Left renal cortex interstitium (tissue), 4 donors: ENCODE results near the gene OR1J4. TPM values are rescaled to one million over a fixed set of nuclear protein-coding genes. Genes with fewer than 3 reads are reported as not detected.
"Not testable (repeated sequence)": the region's sequence is repeated elsewhere in the genome, so short reads cannot be mapped to it uniquely, and the experiment has no call there.

Experiments used
- DNase-seq, 4 donors: peaks; one replicate each; pipeline ENCODE4 v3.0.0-alpha.2; 2013; ENCODE audit warnings: low read depth in 4 of 4, low spot score in 2 of 4, missing footprints in 1 of 4
- polyA plus RNA-seq, 4 donors: library from polyadenylated mRNA; unstranded; fragments of 120-200 nt; gene quantifications; one replicate each; pipeline ENCODE4 v1.2.1, GENCODE V29; 2013; ENCODE audit not compliant: insufficient read length in 4 of 4

OR1J4 gene
- polyA plus RNA-seq = not detected

- DNase-seq = no peak
These were observed at the start of gene OR1J4 for GRCh38 chr9:122518841-122519240. TSS of gene OR1J4 (plus strand) at chr9:122519141. CDS start at chr9:122519141, 0 bp downstream.

- no peak for DNase-seq
These were observed 44.4 kb upstream of the OR1J4 start for GRCh38 chr9:122474561-122474960.

DNA sequence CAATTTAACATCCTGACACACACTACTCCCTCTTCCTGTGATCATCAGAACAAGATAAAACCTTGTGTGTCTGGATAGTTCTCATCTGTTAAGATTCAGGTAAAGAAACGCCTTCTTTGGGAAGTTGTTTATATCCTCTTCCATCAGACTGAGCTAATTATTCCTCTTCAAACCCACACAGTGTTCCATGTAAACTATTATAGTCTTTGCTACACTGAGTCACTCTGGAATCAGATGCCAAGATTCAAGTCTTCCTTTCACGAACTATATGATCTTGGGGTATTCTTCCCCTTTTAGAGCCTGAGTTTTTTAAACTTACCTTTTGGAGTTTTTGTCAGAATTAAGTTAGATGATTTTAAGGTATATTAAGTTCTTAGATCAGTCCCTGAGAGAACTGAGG lies 43.2 kb upstream of the OR1J4 start:
- no peak for DNase-seq

- DNase-seq = no peak
These were observed 41.6 kb upstream of the OR1J4 start for GRCh38 chr9:122477346-122477745.

DNA sequence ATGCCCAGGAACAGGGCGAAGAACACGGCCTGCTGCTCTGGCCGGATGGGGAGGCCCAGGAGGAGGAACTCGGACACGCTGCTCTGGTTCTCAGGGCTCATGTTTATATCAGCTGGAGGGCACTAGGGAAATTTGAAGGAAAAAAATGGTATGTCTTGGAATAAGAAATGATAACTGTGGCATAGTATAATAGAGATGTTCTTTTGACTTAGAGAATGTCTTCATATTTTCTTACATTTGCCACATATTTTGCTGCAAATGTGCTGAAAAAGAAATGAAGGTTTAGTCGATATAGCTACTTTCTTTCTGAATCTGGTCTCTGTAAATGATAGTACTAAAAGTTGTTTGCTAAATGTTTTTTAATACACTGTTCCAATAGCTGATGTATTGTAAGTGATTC lies 41.1 kb upstream of the OR1J4 start, which contains the start of gene OR1J1:
TSS of gene OR1J1 (minus strand) at position 101 of the 400 bp plus-strand sequence. CDS start at position 101, 0 bp downstream.
- DNase-seq = no peak

DNA sequence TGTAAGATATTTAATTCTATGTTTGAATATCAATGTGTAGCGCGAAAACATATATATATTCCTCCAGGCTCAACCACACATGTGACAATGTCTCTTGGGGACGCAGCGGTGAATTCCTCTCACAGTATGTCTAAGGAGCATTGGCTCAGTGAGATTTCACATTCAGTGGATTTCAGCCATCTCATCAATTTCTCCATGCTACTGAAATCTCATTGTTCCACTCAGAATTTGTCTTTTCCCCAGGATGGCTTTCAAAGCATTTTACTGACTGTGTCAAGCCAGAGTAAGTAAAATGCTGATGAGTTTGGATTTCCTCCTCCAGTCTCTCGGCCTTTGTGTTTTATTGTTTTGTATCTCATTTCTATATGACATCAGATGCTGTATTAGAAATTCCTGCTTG lies 39.9 kb upstream of the OR1J4 start:
- no peak for DNase-seq

GRCh38 chr9:122498883-122499288 lies 20.1 kb upstream of the OR1J4 start:
- DNase-seq = no peak

- no peak for DNase-seq
These were observed 12.0 kb upstream of the OR1J4 start for GRCh38 chr9:122506964-122507363.

DNA sequence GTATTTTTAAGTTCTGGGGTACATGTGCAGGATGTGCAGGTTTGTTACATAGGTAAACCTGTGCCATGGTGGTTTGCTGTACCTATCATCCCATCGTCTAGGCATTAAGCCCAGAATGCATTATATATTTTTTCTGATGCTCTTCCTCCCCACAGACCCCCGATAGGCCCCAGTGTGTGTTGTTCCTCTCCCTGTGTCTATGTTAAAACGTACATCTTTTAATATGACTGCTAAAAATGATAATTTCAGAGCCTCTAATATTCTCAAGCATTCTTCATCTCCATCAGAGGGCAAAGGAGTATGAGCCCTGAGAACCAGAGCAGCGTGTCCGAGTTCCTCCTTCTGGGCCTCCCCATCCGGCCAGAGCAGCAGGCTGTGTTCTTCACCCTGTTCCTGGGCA lies 8.4 kb upstream of the OR1J4 start, which contains the start of gene OR1J2:
TSS of gene OR1J2 (plus strand) at position 301 of the 400 bp plus-strand sequence. CDS start at position 301, 0 bp downstream.
- DNase-seq = no peak

DNA sequence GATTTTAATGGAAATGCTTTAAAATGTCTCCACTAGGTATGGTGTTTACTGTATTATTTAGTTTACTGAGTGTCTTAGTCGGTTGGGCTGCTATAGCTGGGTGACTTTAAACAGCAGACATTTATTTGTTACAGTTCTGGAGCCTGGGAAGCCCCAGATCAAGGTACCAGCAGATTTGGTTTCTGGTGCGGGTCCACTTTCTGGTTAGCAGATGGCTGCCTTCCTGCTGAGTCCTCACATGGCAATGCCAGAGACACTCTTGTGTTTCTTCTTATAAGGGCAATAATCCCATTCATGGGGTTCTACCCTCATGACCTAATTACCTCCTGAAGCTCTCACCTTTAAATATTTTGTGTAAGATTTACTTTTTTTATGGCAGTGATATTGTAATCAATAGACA lies 715 bp upstream of the OR1J4 start:
- DNase-seq = no peak

DNA sequence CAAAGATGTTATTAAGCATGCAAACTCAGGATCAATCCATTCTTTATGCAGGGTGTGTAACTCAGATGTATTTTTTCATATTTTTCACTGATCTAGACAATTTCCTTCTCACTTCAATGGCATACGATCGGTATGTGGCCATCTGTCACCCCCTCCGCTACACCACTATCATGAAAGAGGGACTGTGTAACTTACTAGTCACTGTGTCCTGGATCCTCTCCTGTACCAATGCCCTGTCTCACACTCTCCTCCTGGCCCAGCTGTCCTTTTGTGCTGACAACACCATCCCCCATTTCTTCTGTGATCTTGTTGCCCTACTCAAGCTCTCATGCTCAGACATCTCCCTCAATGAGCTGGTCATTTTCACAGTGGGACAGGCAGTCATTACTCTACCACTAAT lies 435 bp downstream of the OR1J4 start:
- DNase-seq = no peak

- DNase-seq = no peak
These were observed 7.7 kb downstream of the OR1J4 start for GRCh38 chr9:122526602-122527001.

GRCh38 chr9:122527193-122527592 lies 8.3 kb downstream of the OR1J4 start, which contains the start of gene OR1N1:
TSS of gene OR1N1 (minus strand) at chr9:122527293. CDS start at chr9:122527293, 0 bp downstream.
- DNase-seq = no peak

DNA sequence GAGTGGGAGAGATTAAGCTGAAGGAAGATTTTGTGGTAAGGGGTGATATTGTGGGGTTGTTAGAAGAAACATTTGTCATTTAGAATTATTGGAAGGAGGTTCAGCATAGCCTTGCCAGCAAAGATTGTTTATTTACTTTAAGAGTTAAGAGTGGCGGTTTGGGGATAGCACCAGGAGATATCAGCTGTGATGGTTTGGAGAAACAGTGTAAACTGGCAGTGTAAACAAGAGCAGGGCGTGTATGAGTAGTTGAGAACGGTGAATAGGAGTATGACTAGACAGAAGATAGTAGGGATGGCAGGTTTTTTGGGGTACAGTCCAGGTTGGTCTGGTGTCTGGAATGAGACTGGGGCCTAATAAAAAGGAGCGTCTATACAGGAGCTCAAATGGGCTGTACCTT lies 12.2 kb downstream of the OR1J4 start:
- DNase-seq = not testable (repeated sequence)

- no peak for DNase-seq
These were observed 17.2 kb downstream of the OR1J4 start for GRCh38 chr9:122536134-122536533.

GRCh38 chr9:122537066-122537465 lies 18.1 kb downstream of the OR1J4 start:
- DNase-seq = not testable (repeated sequence)

DNA sequence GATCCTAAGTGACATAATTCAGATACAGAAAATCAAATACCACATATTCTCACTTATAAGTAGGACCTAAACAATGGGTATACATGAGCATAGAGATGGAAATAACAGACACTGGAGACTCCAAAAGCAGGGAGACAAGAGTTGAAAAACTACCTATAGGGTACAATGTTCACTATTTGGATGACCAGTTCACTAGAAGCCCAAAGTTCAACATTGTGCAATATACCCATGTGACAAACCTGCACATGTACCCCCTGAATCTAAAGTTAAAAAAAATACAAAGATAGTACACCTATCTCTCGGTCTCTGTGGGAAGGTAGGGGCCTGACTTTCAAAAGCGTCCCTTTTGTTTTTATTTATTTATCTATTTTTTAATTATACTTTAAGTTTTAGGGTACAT lies 19.8 kb downstream of the OR1J4 start:
- no peak for DNase-seq

- DNase-seq = no peak
These were observed 27.3 kb downstream of the OR1J4 start for GRCh38 chr9:122546196-122546595.

GRCh38 chr9:122551371-122551770 lies 32.4 kb downstream of the OR1J4 start:
- no peak for DNase-seq

GRCh38 chr9:122552812-122553211 lies 33.9 kb downstream of the OR1J4 start, which contains the start of gene OR1N2:
TSS of gene OR1N2 (plus strand) at chr9:122553112. CDS start at chr9:122553212, 100 bp downstream.
- DNase-seq = no peak

GRCh38 chr9:122561446-122561845 lies 42.5 kb downstream of the OR1J4 start:
- DNase-seq = no peak

GRCh38 chr9:122562134-122562760 lies 43.3 kb downstream of the OR1J4 start:
- no peak for DNase-seq
